HL-60 (cell line): ENCODE measurements around the gene FCRL6.

Source experiments
- CTCF ChIP-seq: IDR thresholded peaks from one replicate; pipeline ENCODE4 v1.5.1; 2011; ENCODE audit warnings: low read length, control low read depth, inconsistent platforms; ENCODE audit not compliant: insufficient read depth
- GABPA ChIP-seq: IDR thresholded peaks from 2 replicates; pipeline ENCODE4 v1.6.1; 2012; ENCODE audit warnings: low read depth
- POLR2AphosphoS5 ChIP-seq: IDR thresholded peaks from 2 replicates; pipeline ENCODE4 v1.6.1; 2012; ENCODE audit warnings: low read depth
- TF ChIP-seq, protein P1 (sequence below): IDR thresholded peaks from 2 replicates; pipeline ENCODE4 v1.6.1; 2012; ENCODE audit warnings: low read depth; ENCODE audit not compliant: insufficient replicate concordance

- no peak for TF ChIP-seq CTCF
- TF ChIP-seq POLR2AphosphoS5 = no peak
- TF ChIP-seq GABPA = no peak
- TF ChIP-seq, protein P1, sequence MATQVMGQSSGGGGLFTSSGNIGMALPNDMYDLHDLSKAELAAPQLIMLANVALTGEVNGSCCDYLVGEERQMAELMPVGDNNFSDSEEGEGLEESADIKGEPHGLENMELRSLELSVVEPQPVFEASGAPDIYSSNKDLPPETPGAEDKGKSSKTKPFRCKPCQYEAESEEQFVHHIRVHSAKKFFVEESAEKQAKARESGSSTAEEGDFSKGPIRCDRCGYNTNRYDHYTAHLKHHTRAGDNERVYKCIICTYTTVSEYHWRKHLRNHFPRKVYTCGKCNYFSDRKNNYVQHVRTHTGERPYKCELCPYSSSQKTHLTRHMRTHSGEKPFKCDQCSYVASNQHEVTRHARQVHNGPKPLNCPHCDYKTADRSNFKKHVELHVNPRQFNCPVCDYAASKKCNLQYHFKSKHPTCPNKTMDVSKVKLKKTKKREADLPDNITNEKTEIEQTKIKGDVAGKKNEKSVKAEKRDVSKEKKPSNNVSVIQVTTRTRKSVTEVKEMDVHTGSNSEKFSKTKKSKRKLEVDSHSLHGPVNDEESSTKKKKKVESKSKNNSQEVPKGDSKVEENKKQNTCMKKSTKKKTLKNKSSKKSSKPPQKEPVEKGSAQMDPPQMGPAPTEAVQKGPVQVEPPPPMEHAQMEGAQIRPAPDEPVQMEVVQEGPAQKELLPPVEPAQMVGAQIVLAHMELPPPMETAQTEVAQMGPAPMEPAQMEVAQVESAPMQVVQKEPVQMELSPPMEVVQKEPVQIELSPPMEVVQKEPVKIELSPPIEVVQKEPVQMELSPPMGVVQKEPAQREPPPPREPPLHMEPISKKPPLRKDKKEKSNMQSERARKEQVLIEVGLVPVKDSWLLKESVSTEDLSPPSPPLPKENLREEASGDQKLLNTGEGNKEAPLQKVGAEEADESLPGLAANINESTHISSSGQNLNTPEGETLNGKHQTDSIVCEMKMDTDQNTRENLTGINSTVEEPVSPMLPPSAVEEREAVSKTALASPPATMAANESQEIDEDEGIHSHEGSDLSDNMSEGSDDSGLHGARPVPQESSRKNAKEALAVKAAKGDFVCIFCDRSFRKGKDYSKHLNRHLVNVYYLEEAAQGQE = no peak
Measured at GRCh38 chr1:159791461-159791860, 10.7 kb upstream of the FCRL6 start.
